ENCODE results near the gene REEP5. TPM values are rescaled to one million over a fixed set of nuclear protein-coding genes. Genes with fewer than 3 reads are reported as not detected.

Gene REEP5
- polyA plus RNA-seq, 1 donor (not counting 4 experiments of a cell fraction or from before 2014, with no cell fraction given), result 298 TPM

- no peak overlapping the region for H3K27ac ChIP-seq (ENCODE audit: control insufficient read depth, insufficient read depth, low read length)
- H3K4me2 ChIP-seq (ENCODE audit: control insufficient read depth, extremely low read depth, insufficient read depth, low read depth, low read length), result no peak overlapping the region
- dilution Hi-C loops (cut with MboI; ENCODE audit: extremely low pct_ligation_motif_present, low sequenced_read_pairs), result no loop called here
- H2AFZ ChIP-seq (ENCODE audit: control insufficient read depth, low read length), result no peak overlapping the region
- no peaks in the 10 kb centered on the region for H3K4me1 ChIP-seq (ENCODE audit: control insufficient read depth, extremely low read depth, insufficient read depth, low read length)
- FAIRE-seq, result no peak
- H3K36me3 ChIP-seq (ENCODE audit: control insufficient read depth in 2 of 2, extremely low read depth in 1 of 2, insufficient read depth in 2 of 2, low read length in 2 of 2), result no peaks in the 10 kb centered on the region
- no peak for DNase-seq (ENCODE audit: low read depth, low spot score)
- no peak for TF ChIP-seq CTCF (optimal IDR thresholded peaks at IDR 0.05 in 1 of 3, IDR thresholded peaks at IDR 0.05 in 1 of 3, conservative IDR thresholded peaks at IDR 0.05 in 1 of 3; ENCODE audit: extremely low read depth in 1 of 3, insufficient read depth in 2 of 3, low read length in 3 of 3)
- TF ChIP-seq EZH2 (IDR thresholded peaks at IDR 0.05; ENCODE audit: low read length), result no peak
- no peaks in the 10 kb centered on the region for H3K9me3 ChIP-seq (ENCODE audit: control insufficient read depth, low read depth, low read length)
- H4K20me1 ChIP-seq (ENCODE audit: control insufficient read depth, extremely low read depth, insufficient read depth, low read length), result no peaks in the 10 kb centered on the region
- H3K9me1 ChIP-seq (ENCODE audit: control insufficient read depth, extremely low read depth, insufficient read depth, low read length), result no peaks in the 10 kb centered on the region
- no peaks in the 10 kb centered on the region for H3K79me2 ChIP-seq (ENCODE audit: control insufficient read depth, insufficient read depth, low read length)
- no peak overlapping the region for H3K4me3 ChIP-seq (ENCODE audit: control insufficient read depth in 2 of 3, extremely low read depth in 1 of 3, insufficient read depth in 2 of 3, low read depth in 1 of 3, low read length in 3 of 3)
- H3K27me3 ChIP-seq (ENCODE audit: control insufficient read depth, extremely low read depth, insufficient read depth, low read length), result no peaks in the 10 kb centered on the region
- no peak overlapping the region for H3K9ac ChIP-seq (ENCODE audit: control insufficient read depth, extremely low read depth, insufficient read depth, low read length)
Measured at GRCh38 chr5:112929336-112930081, 7.5 kb upstream of the REEP5 start.

GRCh38 chr5:112923988-112924387 lies 2.0 kb upstream of the REEP5 start:
- Histone ChIP-seq H3K79me2 (ENCODE audit: control insufficient read depth, insufficient read depth, low read length) (peaks cover 22% of the 10 kb centered on the region), H4K20me1 (ENCODE audit: control insufficient read depth, extremely low read depth, insufficient read depth, low read length) (no peaks in the 10 kb centered on the region), H3K4me1 (ENCODE audit: control insufficient read depth, extremely low read depth, insufficient read depth, low read length) (peaks cover 8% of the 10 kb centered on the region), H3K27ac (ENCODE audit: control insufficient read depth, insufficient read depth, low read length) (no peak overlapping the region), H3K4me3 (ENCODE audit: control insufficient read depth in 2 of 3, extremely low read depth in 1 of 3, insufficient read depth in 2 of 3, low read depth in 1 of 3, low read length in 3 of 3) (no peak overlapping the region), H3K9me1 (ENCODE audit: control insufficient read depth, extremely low read depth, insufficient read depth, low read length) (no peaks in the 10 kb centered on the region), H3K9me3 (ENCODE audit: control insufficient read depth, low read depth, low read length) (no peaks in the 10 kb centered on the region), H3K27me3 (ENCODE audit: control insufficient read depth, extremely low read depth, insufficient read depth, low read length) (no peaks in the 10 kb centered on the region), H3K9ac (ENCODE audit: control insufficient read depth, extremely low read depth, insufficient read depth, low read length) (no peak overlapping the region), H2AFZ (ENCODE audit: control insufficient read depth, low read length) (no peak overlapping the region), H3K36me3 (ENCODE audit: control insufficient read depth in 2 of 2, extremely low read depth in 1 of 2, insufficient read depth in 2 of 2, low read length in 2 of 2) (peaks cover 2% of the 10 kb centered on the region in 2 experiments), H3K4me2 (ENCODE audit: control insufficient read depth, extremely low read depth, insufficient read depth, low read depth, low read length) (no peak overlapping the region)
- DNase-seq (ENCODE audit: low read depth, low spot score), result no peak
- FAIRE-seq, result no peak
- dilution Hi-C loops (cut with MboI; ENCODE audit: extremely low pct_ligation_motif_present, low sequenced_read_pairs), result no loop called here
- no peak for TF ChIP-seq CTCF (optimal IDR thresholded peaks at IDR 0.05 in 1 of 3, IDR thresholded peaks at IDR 0.05 in 1 of 3, conservative IDR thresholded peaks at IDR 0.05 in 1 of 3; ENCODE audit: extremely low read depth in 1 of 3, insufficient read depth in 2 of 3, low read length in 3 of 3)
- TF ChIP-seq EZH2 (IDR thresholded peaks at IDR 0.05; ENCODE audit: low read length), result no peak

All from keratinocyte (primary cell).